ENCODE data around the gene PKM. TPM values are rescaled to one million over a fixed set of nuclear protein-coding genes. Genes with fewer than 3 reads are reported as not detected.

Gene PKM
- total and polyA plus RNA-seq, 5 donors from 2014 or later, result 332 to 510 (median 383) TPM

- no peaks in the 10 kb centered on the region for H3K4me1 ChIP-seq (ENCODE audit: control insufficient read depth, insufficient read depth, low read length, poor library complexity, severe bottlenecking)
- H3K4me3 ChIP-seq (ENCODE audit: low read depth, low read length), result no peak overlapping the region
- H3K36me3 Mint-ChIP-seq, result peaks cover 32% of the 10 kb centered on the region
- H3K27ac Mint-ChIP-seq, result peak overlapping the region in 2 of 3 donors; percentile 59 to 92
- H3K27me3 Mint-ChIP-seq, result no peaks in the 10 kb centered on the region
- H3K4me3 Mint-ChIP-seq, result no peak overlapping the region
- H3K9me3 ChIP-seq (ENCODE audit: control insufficient read depth in 2 of 2, low read length in 2 of 2), result no peaks in the 10 kb centered on the region
- no peak for DNase-seq
- peaks cover 37% of the 10 kb centered on the region for H3K36me3 ChIP-seq (ENCODE audit: control insufficient read depth, insufficient read depth, low read length)
- H3K4me1 Mint-ChIP-seq, result peaks cover 2 to 15% (median 3%) of the 10 kb centered on the region in 4 donors
- H3K27me3 ChIP-seq (ENCODE audit: control insufficient read depth, insufficient read depth, low read length), result no peaks in the 10 kb centered on the region
- H3K27ac ChIP-seq (ENCODE audit: insufficient read depth, low read length, poor library complexity, severe bottlenecking), result no peak overlapping the region
- H3K9me3 Mint-ChIP-seq, result no peaks in the 10 kb centered on the region
- no peak for ATAC-seq (ENCODE audit: low read depth in 2 of 2)
Observed at GRCh38 chr15:72242775-72243370, 11.9 kb upstream of the PKM start.

GRCh38 chr15:72239652-72240051 lies 8.7 kb upstream of the PKM start:
- no peak for DNase-seq
- Histone ChIP-seq H3K9me3 (ENCODE audit: control insufficient read depth in 2 of 2, low read length in 2 of 2) (no peaks in the 10 kb centered on the region), H3K4me1 (ENCODE audit: control insufficient read depth, insufficient read depth, low read length, poor library complexity, severe bottlenecking) (peaks cover 13% of the 10 kb centered on the region), H3K36me3 (ENCODE audit: control insufficient read depth, insufficient read depth, low read length) (peaks cover 37% of the 10 kb centered on the region), H3K4me3 (ENCODE audit: low read depth, low read length) (no peak overlapping the region), H3K27me3 (ENCODE audit: control insufficient read depth, insufficient read depth, low read length) (no peaks in the 10 kb centered on the region), H3K27ac (ENCODE audit: insufficient read depth, low read length, poor library complexity, severe bottlenecking) (no peak overlapping the region)
- no peaks in the 10 kb centered on the region for H3K27me3 Mint-ChIP-seq
- H3K27ac Mint-ChIP-seq, result peak overlapping the region in 1 of 3 donors; percentile 57
- peaks cover 16 to 19% (median 17%) of the 10 kb centered on the region in 4 donors for H3K4me1 Mint-ChIP-seq
- H3K36me3 Mint-ChIP-seq, result peaks cover 26% of the 10 kb centered on the region
- H3K9me3 Mint-ChIP-seq, result no peaks in the 10 kb centered on the region
- ATAC-seq (ENCODE audit: low read depth in 2 of 2), result no peak
- H3K4me3 Mint-ChIP-seq, result no peak overlapping the region

GRCh38 chr15:72238586-72238985 lies 7.6 kb upstream of the PKM start:
- H3K36me3 Mint-ChIP-seq, result peaks cover 20% of the 10 kb centered on the region
- no peak overlapping the region for H3K27ac Mint-ChIP-seq
- no peaks in the 10 kb centered on the region for H3K27me3 Mint-ChIP-seq
- ATAC-seq (ENCODE audit: low read depth in 2 of 2) (no peak), DNase-seq (no peak)
- Histone ChIP-seq H3K36me3 (ENCODE audit: control insufficient read depth, insufficient read depth, low read length) (peaks cover 31% of the 10 kb centered on the region), H3K4me1 (ENCODE audit: control insufficient read depth, insufficient read depth, low read length, poor library complexity, severe bottlenecking) (peaks cover 13% of the 10 kb centered on the region), H3K27me3 (ENCODE audit: control insufficient read depth, insufficient read depth, low read length) (no peaks in the 10 kb centered on the region), H3K4me3 (ENCODE audit: low read depth, low read length) (no peak overlapping the region), H3K9me3 (ENCODE audit: control insufficient read depth in 2 of 2, low read length in 2 of 2) (no peaks in the 10 kb centered on the region), H3K27ac (ENCODE audit: insufficient read depth, low read length, poor library complexity, severe bottlenecking) (no peak overlapping the region)
- no peak overlapping the region for H3K4me3 Mint-ChIP-seq
- H3K4me1 Mint-ChIP-seq, result peaks cover 11 to 24% (median 20%) of the 10 kb centered on the region in 4 donors
- H3K9me3 Mint-ChIP-seq, result no peaks in the 10 kb centered on the region

GRCh38 chr15:72237853-72238224 lies 6.8 kb upstream of the PKM start:
- peak overlapping the region; percentile 28 to 75 (median 66) for H3K27ac Mint-ChIP-seq
- peaks cover 17% of the 10 kb centered on the region for H3K36me3 Mint-ChIP-seq
- H3K4me3 ChIP-seq (ENCODE audit: low read depth, low read length), result no peak overlapping the region
- peaks cover 9 to 24% (median 20%) of the 10 kb centered on the region in 4 donors for H3K4me1 Mint-ChIP-seq
- H3K9me3 Mint-ChIP-seq, result no peaks in the 10 kb centered on the region
- H3K9me3 ChIP-seq (ENCODE audit: control insufficient read depth in 2 of 2, low read length in 2 of 2), result no peaks in the 10 kb centered on the region
- no peak for ATAC-seq (ENCODE audit: low read depth in 2 of 2)
- H3K4me1 ChIP-seq (ENCODE audit: control insufficient read depth, insufficient read depth, low read length, poor library complexity, severe bottlenecking), result peaks cover 13% of the 10 kb centered on the region
- peak in 1 of 3 donors; percentile 16 for DNase-seq
- H3K36me3 ChIP-seq (ENCODE audit: control insufficient read depth, insufficient read depth, low read length), result peaks cover 27% of the 10 kb centered on the region
- H3K27me3 Mint-ChIP-seq, result no peaks in the 10 kb centered on the region
- H3K4me3 Mint-ChIP-seq, result peak overlapping the region in 2 of 4 donors; percentile 32 to 54
- H3K27me3 ChIP-seq (ENCODE audit: control insufficient read depth, insufficient read depth, low read length), result no peaks in the 10 kb centered on the region
- no peak overlapping the region for H3K27ac ChIP-seq (ENCODE audit: insufficient read depth, low read length, poor library complexity, severe bottlenecking)

- no peaks in the 10 kb centered on the region for H3K27me3 Mint-ChIP-seq
- peak; percentile 63 to 70 for ATAC-seq (ENCODE audit: low read depth in 2 of 2)
Observed at GRCh38 chr15:72237029-72237852, 6.3 kb upstream of the PKM start.

GRCh38 chr15:72236381-72237003 lies 5.5 kb upstream of the PKM start:
- ATAC-seq (ENCODE audit: low read depth in 2 of 2), result no peak

More at GRCh38 chr15:72237029-72237852, 6.3 kb upstream of the PKM start:
- Mint-ChIP-seq H3K36me3 (peaks cover 11% of the 10 kb centered on the region), H3K9me3 (no peaks in the 10 kb centered on the region), H3K4me1 (peaks cover 9 to 28% (median 22%) of the 10 kb centered on the region in 4 donors), H3K27ac (peak overlapping the region; percentile 28 to 75 (median 66)), H3K4me3 (peak overlapping the region in 2 of 4 donors; percentile 32 to 82)
- Histone ChIP-seq H3K27ac (ENCODE audit: insufficient read depth, low read length, poor library complexity, severe bottlenecking) (peak overlapping the region; percentile 44), H3K4me3 (ENCODE audit: low read depth, low read length) (no peak overlapping the region), H3K9me3 (ENCODE audit: control insufficient read depth in 2 of 2, low read length in 2 of 2) (no peaks in the 10 kb centered on the region), H3K36me3 (ENCODE audit: control insufficient read depth, insufficient read depth, low read length) (peaks cover 22% of the 10 kb centered on the region), H3K27me3 (ENCODE audit: control insufficient read depth, insufficient read depth, low read length) (no peaks in the 10 kb centered on the region), H3K4me1 (ENCODE audit: control insufficient read depth, insufficient read depth, low read length, poor library complexity, severe bottlenecking) (peaks cover 17% of the 10 kb centered on the region)
- DNase-seq, result peak in 2 of 3 donors; percentile 13 to 89

GRCh38 chr15:72235298-72235697 lies 4.3 kb upstream of the PKM start:
- Mint-ChIP-seq H3K36me3 (no peaks in the 10 kb centered on the region), H3K4me3 (no peak overlapping the region), H3K9me3 (no peaks in the 10 kb centered on the region), H3K27ac (peak overlapping the region in 1 of 3 donors; percentile 89), H3K4me1 (peaks cover 15 to 39% (median 27%) of the 10 kb centered on the region in 4 donors), H3K27me3 (peaks cover 8% of the 10 kb centered on the region)
- Histone ChIP-seq H3K4me3 (ENCODE audit: low read depth, low read length) (no peak overlapping the region), H3K27ac (ENCODE audit: insufficient read depth, low read length, poor library complexity, severe bottlenecking) (no peak overlapping the region), H3K4me1 (ENCODE audit: control insufficient read depth, insufficient read depth, low read length, poor library complexity, severe bottlenecking) (peaks cover 27% of the 10 kb centered on the region), H3K9me3 (ENCODE audit: control insufficient read depth in 2 of 2, low read length in 2 of 2) (no peaks in the 10 kb centered on the region), H3K36me3 (ENCODE audit: control insufficient read depth, insufficient read depth, low read length) (peaks cover 3% of the 10 kb centered on the region), H3K27me3 (ENCODE audit: control insufficient read depth, insufficient read depth, low read length) (no peaks in the 10 kb centered on the region)
- no peak for ATAC-seq (ENCODE audit: low read depth in 2 of 2)
- no peak for DNase-seq

More at GRCh38 chr15:72236381-72237003, 5.5 kb upstream of the PKM start:
- Mint-ChIP-seq H3K4me3 (no peak overlapping the region), H3K4me1 (peaks cover 15 to 36% (median 27%) of the 10 kb centered on the region in 4 donors), H3K27ac (peak overlapping the region in 2 of 3 donors; percentile 9 to 28), H3K36me3 (peaks cover 4% of the 10 kb centered on the region), H3K9me3 (no peaks in the 10 kb centered on the region), H3K27me3 (peaks cover 6% of the 10 kb centered on the region)
- Histone ChIP-seq H3K27me3 (ENCODE audit: control insufficient read depth, insufficient read depth, low read length) (no peaks in the 10 kb centered on the region), H3K27ac (ENCODE audit: insufficient read depth, low read length, poor library complexity, severe bottlenecking) (no peak overlapping the region), H3K36me3 (ENCODE audit: control insufficient read depth, insufficient read depth, low read length) (peaks cover 15% of the 10 kb centered on the region), H3K4me1 (ENCODE audit: control insufficient read depth, insufficient read depth, low read length, poor library complexity, severe bottlenecking) (peaks cover 25% of the 10 kb centered on the region), H3K9me3 (ENCODE audit: control insufficient read depth in 2 of 2, low read length in 2 of 2) (no peaks in the 10 kb centered on the region), H3K4me3 (ENCODE audit: low read depth, low read length) (no peak overlapping the region)
- no peak for DNase-seq

Data from CD4-positive, CD25-positive, alpha-beta regulatory T cell (primary cell).